Panc1 (cell line): Measurements from ENCODE around the gene STON1.

ENCODE experiments used
- POLR2AphosphoS5 ChIP-seq: IDR thresholded peaks from 2 replicates; pipeline ENCODE4 v1.6.1; 2012; ENCODE audit warnings: mild to moderate bottlenecking, low read depth, low read length, moderate library complexity
- REST ChIP-seq, 2 experiments: IDR thresholded peaks; 2 replicates each; pipeline ENCODE4 v1.6.1; 2011 to 2012; ENCODE audit warnings: low read depth in 2 of 2, control low read depth in 1 of 2, low read length in 1 of 2, mild to moderate bottlenecking in 1 of 2, moderate library complexity in 1 of 2; ENCODE audit not compliant: insufficient read depth in 1 of 2
- TF ChIP-seq, protein P1 (sequence below): fragments of 450-650 bp; IDR thresholded peaks from 2 replicates; pipeline ENCODE4 v1.5.1; 2017; ENCODE audit warnings: mild to moderate bottlenecking

GRCh38 chr2:48635786-48636185 is 105.8 kb downstream of the STON1 start:
- no peak for TF ChIP-seq POLR2AphosphoS5
- TF ChIP-seq, protein P1, sequence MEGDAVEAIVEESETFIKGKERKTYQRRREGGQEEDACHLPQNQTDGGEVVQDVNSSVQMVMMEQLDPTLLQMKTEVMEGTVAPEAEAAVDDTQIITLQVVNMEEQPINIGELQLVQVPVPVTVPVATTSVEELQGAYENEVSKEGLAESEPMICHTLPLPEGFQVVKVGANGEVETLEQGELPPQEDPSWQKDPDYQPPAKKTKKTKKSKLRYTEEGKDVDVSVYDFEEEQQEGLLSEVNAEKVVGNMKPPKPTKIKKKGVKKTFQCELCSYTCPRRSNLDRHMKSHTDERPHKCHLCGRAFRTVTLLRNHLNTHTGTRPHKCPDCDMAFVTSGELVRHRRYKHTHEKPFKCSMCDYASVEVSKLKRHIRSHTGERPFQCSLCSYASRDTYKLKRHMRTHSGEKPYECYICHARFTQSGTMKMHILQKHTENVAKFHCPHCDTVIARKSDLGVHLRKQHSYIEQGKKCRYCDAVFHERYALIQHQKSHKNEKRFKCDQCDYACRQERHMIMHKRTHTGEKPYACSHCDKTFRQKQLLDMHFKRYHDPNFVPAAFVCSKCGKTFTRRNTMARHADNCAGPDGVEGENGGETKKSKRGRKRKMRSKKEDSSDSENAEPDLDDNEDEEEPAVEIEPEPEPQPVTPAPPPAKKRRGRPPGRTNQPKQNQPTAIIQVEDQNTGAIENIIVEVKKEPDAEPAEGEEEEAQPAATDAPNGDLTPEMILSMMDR = no peak
- TF ChIP-seq REST (IDR thresholded peaks at IDR 0.05; ENCODE audit: insufficient read depth in 1 of 2, low read depth in 2 of 2, low read length in 1 of 2) = no peak
